BJ (cell line): ENCODE data around the gene MCOLN2. TPM values are rescaled to one million over a fixed set of nuclear protein-coding genes. Genes with fewer than 3 reads are reported as not detected.

ENCODE experiments used
- CTCF ChIA-PET: fragments of 350-600 bp; formaldehyde crosslinking; extraction: SDS; loops from one replicate; lab custom pipeline; 2021; ENCODE audit warnings: antibody characterized with exemption, inconsistent platforms; lab: Yijun Ruan, JAX
- POLR2A ChIA-PET: fragments of 300-600 bp; sonication (Branson Sonifier 250); formaldehyde crosslinking; extraction: SDS; loops from one replicate; lab custom pipeline; 2021; ENCODE audit warnings: antibody characterized with exemption; lab: Charles Lee
- DNase-seq: peaks from one replicate; pipeline ENCODE4 v3.0.0-alpha.2; 2011; ENCODE audit warnings: low read depth
- H3K27me3 ChIP-seq: 2 replicates; pipeline ENCODE4 v1.6.0; 2011; ENCODE audit warnings: low read length; ENCODE audit not compliant: control insufficient read depth, insufficient read depth
- H3K36me3 ChIP-seq: 2 replicates; pipeline ENCODE4 v1.5.1; 2011; ENCODE audit warnings: low read length; ENCODE audit not compliant: control insufficient read depth, insufficient read depth
- H3K4me3 ChIP-seq: 2 replicates; pipeline ENCODE4 v1.5.1; 2011; ENCODE audit warnings: low read depth, mild to moderate bottlenecking, control low read depth, low read length
- polyA plus RNA-seq: library from polyadenylated mRNA; depleted of rRNA; stranded (reverse); fragments of >200 nt; gene quantifications from 2 replicates; pipeline ENCODE4 v1.2.3, GENCODE V29; 2011; rRNA removed
- TF ChIP-seq, protein P1 (sequence below): IDR thresholded peaks from 2 replicates; pipeline ENCODE4 v1.5.1; 2011; ENCODE audit warnings: low read depth, mild to moderate bottlenecking, control low read depth, inconsistent platforms, low read length, moderate library complexity; ENCODE audit not compliant: insufficient read depth

Gene MCOLN2
- polyA plus RNA-seq, 1 experiment: 0.29 TPM

DNA sequence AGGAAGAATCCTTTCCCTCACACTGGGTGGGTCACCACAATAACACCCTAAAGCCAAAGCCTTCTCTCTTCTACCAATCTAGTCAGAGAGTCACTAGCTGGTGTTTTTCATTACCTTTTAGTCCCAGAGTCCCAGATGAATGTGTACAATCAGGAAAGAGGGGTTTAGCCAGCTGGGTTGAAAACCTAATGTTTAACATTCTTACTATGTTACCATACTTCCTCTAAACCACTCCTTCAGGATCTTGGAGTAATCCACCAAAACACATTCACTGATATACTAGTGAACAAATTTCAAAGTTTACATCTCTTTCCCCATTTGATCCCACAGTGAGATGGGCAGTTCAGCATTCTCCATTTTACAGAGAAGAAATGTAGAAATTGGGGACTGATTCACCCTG, 113.6 kb downstream of the MCOLN2 start:
- ChIA-PET POLR2A (no interaction called here), CTCF (interaction anchor here (1.0 to 1.2 kb wide), 2 partner anchors 11 to 55 kb away, joined by 4 read pairs; no protein-coding TSS in a partner anchor)
- no peaks in the 10 kb centered on the region for H3K36me3 ChIP-seq
- TF ChIP-seq, protein P1, sequence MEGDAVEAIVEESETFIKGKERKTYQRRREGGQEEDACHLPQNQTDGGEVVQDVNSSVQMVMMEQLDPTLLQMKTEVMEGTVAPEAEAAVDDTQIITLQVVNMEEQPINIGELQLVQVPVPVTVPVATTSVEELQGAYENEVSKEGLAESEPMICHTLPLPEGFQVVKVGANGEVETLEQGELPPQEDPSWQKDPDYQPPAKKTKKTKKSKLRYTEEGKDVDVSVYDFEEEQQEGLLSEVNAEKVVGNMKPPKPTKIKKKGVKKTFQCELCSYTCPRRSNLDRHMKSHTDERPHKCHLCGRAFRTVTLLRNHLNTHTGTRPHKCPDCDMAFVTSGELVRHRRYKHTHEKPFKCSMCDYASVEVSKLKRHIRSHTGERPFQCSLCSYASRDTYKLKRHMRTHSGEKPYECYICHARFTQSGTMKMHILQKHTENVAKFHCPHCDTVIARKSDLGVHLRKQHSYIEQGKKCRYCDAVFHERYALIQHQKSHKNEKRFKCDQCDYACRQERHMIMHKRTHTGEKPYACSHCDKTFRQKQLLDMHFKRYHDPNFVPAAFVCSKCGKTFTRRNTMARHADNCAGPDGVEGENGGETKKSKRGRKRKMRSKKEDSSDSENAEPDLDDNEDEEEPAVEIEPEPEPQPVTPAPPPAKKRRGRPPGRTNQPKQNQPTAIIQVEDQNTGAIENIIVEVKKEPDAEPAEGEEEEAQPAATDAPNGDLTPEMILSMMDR: no peak
- DNase-seq: no peak
- H3K27me3 ChIP-seq: no peaks in the 10 kb centered on the region; the same call in 1 of the 2 replicates
- H3K4me3 ChIP-seq: no peak overlapping the region

DNA sequence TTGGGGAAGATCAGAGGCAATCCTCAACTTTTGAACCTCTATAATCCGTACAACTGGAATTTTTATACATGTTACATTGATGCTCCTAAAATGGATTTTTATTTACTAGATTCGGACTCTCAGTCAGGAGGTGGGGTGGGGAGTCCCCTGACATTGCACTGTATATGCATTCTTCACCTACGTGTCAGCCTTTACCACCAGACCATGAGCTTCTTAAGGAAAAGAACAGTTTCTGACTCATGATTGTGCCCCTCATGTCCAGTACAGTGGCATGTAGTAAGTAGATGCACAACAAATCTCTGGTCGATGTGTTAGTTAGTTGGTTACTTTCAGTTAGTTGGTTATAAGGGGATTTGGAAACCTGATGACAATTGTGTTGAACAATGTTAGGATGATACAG, 119.3 kb downstream of the MCOLN2 start:
- Histone ChIP-seq H3K36me3 (no peaks in the 10 kb centered on the region), H3K27me3 (peaks cover 2% of the 10 kb centered on the region; the same call in 1 of the 2 replicates), H3K4me3 (no peak overlapping the region)
- TF ChIP-seq, protein P1: no peak
- CTCF ChIA-PET: interaction anchor here (0.9 to 1.5 kb wide), 2 partner anchors 8 to 20 kb away, joined by 3 to 4 read pairs; no protein-coding TSS in a partner anchor
- POLR2A ChIA-PET: no interaction called here
- no peak for DNase-seq

DNA sequence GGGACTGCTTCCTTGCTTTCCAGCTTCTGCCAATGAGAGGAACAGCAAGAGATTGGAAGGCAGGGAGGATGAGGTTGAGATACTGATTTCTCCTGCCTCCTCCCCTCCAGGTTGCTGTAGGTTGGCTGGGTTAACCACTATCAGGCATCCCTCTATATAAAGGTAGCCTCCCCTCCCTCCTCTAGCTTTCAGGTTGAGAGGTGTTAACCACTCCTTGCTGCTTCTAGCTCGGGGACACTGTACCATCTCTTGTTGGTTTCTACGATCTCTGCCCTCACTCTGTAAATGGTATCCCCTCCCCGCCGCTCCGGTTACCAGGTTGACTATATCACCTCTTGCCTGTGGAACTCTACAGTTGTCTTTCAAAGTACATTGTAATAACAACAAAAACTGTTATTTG, 120.6 kb downstream of the MCOLN2 start:
- H3K27me3 ChIP-seq: peaks cover 3% of the 10 kb centered on the region; the same call in 1 of the 2 replicates
- ChIA-PET POLR2A (no interaction called here), CTCF (no interaction called here)
- TF ChIP-seq, protein P1: no peak
- no peaks in the 10 kb centered on the region for H3K36me3 ChIP-seq
- H3K4me3 ChIP-seq: no peak overlapping the region
- DNase-seq: no peak

Other genes starting within 250 kb of the MCOLN2 start
- 0.05 TPM in 1 of 2 replicates, not detected in the other for gene LPAR3, start 103.9 kb downstream of the MCOLN2 start, polyA plus RNA-seq
- gene MCOLN3, start 51.4 kb upstream of the MCOLN2 start, polyA plus RNA-seq: 0.20 and 0.27 TPM in 2 replicates
- 4.4 and 6.1 TPM in 2 replicates for gene SYDE2, start 203.9 kb upstream of the MCOLN2 start, polyA plus RNA-seq